Measurements from ENCODE around the gene MYO18B.

Gene MYO18B

DNA sequence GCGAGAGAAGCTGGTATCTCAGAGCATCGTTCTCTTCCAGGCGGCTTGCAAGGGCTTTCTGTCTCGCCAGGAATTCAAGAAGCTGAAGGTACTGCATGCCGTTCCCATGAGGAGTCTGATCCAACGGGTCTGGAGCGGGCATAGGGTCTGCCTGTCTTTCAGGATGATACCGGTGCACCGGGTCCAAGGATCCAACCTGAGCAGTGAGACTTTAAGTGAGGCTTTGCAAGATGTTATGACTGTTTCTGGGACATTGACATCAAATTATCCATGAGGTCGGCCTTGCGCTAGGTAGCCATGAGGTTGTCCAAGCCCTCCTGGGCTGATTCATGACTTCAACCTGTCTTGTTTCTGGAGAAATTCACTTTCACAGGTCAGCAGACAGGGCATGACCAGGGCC, 132.3 kb downstream of the MYO18B start:
- no peak for DNase-seq

DNA sequence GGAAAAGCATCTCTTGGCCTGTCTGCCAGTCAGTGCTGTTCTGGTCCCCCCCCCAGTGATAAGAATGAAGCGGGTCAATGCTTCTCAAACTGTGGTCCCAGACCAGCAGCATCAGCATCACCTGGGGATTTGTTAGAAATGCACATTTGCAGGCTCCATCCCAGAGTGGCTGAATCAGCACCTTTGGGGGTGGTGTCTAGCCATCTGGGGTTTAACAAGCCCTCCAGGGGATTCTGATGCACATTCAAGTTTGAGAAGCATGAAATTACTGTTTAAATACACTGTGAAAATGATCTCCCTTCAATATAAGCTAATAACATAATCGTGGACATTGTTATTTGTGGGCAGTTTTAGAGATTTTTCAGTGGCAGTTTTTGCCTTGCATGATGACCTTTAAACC, 133.5 kb downstream of the MYO18B start:
- no peak for DNase-seq

DNA sequence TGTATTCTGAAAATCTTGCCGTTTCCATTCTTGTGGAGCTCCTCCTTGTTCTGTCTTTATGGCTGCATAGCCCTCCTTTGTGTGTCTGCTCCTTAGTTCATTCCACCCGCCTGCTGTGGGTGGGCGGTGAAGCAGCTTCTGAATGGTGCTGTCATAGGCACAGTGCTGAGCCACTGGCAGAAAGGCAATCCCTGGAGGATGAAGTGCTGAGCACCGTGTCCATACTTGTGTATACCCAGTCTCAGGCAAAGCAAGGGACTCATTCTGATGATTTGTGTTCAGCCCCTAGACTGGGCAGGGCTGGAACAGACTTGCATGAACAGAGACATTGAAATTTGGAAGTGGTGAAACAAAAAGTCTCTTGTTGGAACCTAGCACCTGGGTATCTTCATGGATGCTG, 134.9 kb downstream of the MYO18B start:
- no peak for DNase-seq

DNA sequence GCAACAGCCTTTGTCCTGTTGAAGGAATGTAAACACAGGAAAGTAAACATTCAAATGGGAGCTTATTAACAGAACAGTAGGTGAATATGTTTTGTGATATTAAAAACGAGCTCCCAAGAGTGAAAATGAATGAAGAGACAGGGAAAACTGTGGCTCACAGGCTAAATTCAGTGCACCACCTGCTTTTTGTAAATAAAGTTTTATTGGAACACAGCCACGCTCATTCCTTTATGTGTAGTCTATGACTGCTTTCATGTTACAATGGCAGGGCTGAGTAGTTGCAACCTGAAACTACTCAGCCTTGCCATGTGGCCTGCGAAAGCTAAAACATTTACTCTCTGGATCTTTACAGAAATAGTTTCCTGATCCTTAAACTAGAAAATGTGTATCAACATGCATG, 136.9 kb downstream of the MYO18B start:
- DNase-seq, result no peak

DNA sequence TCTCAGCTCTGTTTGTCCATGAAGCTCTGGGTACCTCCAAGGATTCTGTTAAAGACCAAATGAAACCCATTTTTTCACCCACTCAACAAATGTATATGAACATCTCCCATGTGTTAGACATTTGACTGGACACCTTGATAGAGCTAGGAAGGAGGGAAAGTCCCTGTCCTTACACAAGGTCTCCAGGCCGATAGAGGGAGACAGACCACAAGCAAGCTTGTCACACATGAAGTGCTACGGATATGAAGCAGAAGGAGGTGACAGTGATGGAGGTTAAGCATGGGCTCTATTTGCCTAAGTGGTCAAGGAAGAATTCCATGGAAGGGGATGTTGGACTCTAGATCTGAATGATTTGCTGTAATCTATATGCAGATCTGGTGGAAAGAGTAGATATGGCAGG, 138.5 kb downstream of the MYO18B start:
- DNase-seq, result no peak

DNA sequence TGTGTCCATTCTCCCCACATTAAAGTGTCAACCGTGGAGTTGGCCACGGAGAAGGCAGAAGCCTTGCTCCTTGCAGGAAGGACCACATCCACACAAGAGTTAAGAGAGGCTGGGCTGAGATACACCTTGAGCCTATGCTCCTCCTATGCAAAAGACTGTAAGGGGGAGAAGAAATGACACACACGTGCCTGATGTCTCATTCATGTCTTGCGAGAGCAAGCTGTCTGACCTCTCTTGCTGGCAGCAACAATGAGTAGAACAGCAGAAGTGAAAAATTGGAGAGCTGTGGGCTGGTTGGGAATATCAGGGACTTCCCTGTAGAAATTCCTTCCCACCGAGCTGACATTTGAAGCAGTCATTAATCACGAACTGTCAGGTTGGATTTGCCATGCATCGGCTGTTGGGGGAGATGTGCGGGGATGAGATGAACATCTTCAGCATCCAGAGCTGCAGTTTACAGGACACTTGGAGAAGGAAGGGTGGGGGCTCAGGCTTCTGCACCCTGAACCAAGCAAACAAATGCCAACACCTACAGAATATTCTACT, 139.3 kb downstream of the MYO18B start:
- DNase-seq, result no peak

DNA sequence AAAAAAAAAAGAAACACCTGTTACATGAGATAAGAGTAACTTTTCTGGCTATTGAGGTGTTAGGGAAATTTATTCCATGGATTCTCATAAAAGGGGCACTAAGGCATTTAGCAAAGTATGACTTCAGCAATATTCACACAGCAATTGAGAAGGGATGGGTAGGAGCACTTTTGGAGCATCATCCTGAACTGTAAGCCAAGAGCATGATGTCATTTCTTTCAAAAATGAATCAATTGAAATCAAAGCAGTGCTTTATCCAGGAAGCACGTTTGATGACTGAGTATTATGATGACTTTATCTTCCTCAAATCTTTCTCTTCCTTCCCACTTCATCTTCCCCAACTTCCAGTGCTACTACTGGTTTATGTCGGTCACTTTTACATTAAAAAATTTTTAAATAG, 140.4 kb downstream of the MYO18B start:
- DNase-seq, result no peak

DNA sequence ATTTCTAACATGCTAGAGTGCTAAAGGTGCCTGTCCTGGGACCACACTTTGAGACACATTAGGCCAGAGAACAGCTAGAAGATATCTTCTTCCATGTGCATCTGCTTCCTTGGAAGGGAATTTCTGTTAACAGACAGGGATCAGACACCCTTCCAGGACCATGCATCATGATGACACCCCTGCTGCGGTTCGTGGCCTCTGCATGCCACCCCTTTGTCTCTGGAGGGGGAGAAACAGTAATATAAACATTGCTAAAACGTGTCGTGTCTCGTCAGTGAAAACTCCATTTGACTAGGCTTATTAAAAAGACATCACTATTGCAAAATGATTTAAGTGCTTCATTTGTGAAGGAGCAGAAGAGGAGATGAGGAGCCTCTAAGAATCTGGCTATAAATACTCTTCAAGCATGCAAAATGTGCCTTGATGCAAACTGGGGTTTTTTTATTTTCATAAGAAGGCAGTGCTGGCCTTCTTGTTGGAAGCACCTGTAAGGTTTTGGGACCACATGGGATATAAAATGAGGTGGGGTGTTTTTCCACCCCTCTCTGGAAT, 141.6 kb downstream of the MYO18B start:
- DNase-seq, result no peak

DNA sequence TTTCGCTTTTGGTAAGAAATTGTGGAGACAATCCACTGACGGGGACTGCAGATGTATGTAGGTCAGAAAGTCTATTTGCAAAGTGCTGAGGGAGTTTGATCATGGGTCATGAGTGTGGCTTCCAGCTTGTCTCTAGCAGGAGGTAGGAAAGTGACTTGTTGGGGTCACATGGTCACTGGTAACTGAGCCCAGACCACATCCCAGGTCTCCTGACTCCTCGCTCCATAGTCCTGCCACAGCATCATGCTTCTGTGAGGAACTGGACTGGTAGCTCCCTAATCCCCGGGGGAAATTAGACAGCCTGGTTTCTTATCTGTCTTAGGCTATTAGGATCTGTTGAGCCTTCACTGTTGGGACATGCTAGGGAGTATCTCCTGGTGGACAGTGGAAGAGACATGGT, 142.1 kb downstream of the MYO18B start:
- no peak for DNase-seq

DNA sequence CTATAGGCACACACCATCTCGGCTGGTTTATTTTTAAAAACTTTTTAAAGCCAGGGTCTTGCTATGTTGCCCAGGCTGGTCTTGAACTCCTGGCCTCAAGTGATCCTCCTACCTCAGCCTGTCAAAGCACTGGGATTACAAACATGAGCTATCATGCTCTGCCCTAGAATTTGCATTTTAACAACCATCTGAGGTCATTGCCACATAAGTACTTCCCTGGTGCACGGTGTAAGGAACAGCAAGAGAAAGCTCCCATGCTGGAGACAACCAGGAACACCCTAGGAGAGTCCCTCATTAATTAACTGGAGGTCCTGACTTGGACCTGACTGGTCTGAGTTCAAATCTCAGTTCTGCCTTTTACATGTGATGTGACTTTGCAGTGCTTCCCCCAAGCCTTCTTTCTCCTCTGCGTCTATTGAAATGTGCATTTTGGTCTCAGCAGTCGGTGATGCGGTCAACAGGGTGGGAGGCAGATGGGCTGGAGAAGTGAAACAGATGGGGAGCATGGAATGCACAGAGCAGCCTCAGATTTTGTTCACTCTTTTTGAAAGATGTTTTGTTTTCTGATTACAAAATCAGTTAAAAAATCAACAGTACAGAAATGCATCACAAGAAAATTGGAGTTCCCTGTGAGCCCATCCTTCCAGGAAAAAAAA, 146.5 kb downstream of the MYO18B start:
- no peak for DNase-seq

DNA sequence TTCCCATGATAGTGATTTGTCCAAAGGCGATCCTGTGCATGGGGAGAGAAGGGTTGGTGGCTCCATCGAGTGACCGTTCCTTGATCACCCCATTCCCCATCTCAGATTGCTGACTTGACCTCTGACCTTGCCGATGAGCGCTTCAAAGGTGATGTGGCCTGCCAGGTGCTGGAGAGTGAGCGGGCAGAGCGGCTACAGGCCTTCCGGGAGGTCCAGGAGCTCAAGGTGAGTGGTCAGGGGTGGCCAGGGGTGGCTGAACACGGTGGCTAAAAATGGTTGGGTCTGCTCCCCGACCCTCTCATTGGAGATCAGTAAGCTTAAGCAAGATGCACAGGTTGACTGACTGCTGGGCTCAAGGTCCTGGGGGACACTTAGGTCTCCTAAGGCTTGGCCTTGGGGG, 148.7 kb downstream of the MYO18B start:
- no peak for DNase-seq

DNA sequence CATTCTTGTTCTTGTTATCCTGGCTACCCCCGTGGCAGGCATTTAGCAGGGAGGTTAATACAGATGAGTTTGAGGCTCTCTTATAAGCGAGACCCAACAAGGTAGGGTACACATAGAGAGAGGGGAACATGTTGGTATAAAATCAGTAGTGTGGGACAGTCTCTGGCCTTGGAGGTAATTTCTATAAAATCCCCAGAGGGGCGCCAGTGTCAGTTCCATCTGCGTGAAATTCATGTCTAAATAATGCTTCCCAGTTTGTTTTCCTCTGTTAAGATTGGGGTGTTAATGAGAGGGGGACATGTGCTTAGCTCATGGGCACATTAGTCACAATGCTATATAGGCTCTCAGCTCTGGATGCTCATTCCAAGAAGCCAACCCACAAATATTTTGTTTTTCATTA, 150.7 kb downstream of the MYO18B start:
- DNase-seq, result no peak

DNA sequence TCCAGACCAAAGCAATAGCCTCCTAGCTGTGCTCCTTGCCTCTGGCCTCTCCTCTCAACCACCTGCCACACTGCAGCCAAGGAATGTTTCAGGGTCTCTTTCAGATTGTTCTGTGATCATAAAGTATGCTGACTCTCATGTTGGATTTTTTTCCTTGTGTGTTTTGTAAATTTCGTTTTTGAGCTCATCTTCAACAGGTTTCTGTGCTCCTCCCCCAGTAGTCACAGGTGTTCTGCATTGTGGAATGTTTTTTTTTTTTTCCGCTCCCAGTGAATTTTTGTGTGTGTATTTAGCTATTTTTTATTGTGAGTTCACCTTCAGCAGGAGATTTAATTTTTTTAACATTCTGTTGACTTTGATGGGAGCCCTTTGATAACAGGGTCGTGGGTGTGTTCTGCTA, 153.7 kb downstream of the MYO18B start:
- DNase-seq, result no peak

DNA sequence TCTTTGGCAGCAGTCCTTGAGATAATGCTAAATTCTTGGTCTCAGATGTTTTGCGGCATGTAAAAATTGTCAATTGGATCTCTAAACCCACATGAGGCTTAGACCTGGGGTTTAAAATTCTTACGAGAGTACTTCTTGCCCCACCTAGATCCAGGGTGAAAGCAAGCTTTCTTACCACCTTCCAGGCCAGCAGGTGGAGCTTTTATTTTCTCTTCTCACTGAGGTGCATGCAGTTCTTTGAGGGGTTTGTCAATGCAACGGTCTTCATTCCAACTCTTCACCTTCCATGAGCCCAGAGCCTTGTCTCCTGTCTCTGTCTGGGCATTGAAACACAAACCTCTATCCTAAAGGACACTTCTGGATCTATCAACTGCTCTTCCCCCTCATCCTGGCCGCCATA, 154.1 kb downstream of the MYO18B start:
- DNase-seq, result no peak

DNA sequence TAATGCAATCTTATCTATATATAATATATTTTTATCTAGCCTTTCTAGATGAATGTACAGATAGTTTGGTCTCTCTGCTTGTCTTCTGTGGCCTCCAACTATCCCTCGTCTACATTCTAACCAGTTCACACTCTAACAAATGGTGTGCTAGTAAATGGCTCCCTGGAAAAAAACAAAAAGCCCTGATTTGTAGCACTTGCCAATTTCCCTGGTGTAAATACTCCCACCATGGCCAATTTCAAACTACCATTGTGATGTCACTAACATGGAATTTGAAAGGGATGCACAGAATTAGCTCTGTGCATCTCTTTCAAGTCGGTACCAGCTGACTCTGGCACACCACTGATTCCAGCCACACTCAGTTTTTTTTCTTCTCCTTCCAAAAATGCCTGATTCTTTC, 154.6 kb downstream of the MYO18B start:
- no peak for DNase-seq

DNA sequence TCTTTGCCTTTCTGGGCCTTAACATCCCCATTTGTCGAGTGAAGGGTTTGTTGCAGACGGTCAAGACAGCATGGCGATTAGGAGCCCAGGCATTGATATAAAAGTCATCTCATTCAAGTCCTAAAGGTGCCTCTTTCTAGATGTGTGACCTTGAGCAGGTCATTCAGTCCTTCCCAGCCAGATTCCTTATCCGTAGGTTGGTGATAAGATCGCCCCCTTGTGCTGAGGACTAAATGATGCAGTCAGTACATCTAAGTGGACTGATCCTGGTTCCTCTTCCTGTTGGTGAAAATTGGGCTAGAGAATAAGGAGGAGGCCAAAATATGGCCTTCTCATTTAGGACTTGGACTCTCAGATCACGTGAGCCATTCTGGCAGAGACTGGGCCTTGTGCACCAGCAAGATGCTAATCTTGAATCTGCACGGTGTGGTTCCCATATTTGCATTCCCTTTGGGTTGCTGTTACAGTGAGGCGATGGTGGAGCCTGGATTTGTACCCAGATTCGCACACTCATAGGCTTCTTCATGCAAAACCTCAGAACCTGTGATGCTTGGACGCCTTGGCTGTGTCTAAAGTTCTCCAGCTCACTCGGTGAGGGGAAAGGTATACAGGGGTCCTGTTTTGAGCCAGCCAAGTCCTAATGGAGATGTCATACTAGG, 156.8 kb downstream of the MYO18B start:
- DNase-seq, result no peak

DNA sequence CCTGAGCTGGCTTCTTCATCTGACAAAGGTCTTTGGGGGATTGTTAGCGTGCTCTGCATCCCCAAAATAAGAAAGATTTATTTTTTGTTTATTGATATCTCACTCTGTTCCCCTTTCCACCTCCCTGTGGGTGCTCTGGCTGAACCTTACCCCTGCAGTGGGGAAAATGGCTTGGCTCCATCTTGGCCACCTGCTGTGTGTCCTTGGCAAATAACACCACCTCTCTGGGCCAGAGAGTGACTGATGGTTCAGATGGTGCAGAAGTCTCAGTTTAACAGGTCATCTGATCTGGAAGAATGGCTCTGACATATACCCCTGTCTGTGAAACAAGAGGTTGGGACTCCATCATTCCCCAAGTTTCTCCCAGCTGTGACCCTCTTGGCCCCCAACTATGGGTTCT, 157.6 kb downstream of the MYO18B start:
- no peak for DNase-seq

DNA sequence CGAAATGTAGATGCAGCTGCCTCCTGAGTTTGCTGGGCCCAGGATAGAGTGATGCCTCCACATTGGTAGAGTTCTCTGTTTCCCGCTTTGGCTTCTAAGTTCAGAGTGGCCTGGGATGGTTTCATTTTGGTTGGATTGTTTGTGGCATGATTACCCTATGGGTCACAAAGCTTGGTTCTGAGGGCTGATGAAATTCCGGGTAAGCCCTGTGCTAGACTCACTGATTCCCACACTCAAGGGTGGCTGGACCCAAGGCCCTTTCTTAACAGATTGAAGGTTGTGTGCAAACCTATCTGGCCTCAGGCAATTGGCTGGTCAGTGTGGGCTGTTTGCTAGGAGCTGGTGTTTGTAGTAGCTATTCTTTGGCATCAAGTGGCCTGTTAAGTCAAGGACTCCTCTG, 158.4 kb downstream of the MYO18B start:
- no peak for DNase-seq

DNA sequence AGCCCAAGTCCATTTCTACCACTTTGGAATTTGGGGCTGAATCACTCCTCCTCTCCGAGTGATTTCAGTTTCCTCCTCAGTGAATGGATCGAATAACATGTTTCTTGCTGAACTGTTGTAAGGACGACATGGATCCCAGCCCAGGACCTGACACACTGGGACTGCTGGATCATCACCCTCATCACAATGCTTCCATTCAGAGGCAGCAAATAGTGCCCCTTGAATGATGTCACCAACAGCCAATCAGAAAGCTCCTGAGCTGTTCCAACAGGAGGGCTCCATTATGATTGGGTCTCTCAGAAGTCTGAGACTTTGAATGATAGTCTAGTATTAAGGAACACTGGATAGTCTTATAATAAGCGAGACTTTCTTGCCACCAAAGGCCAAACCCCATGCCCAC, 158.9 kb downstream of the MYO18B start:
- DNase-seq, result no peak

DNA sequence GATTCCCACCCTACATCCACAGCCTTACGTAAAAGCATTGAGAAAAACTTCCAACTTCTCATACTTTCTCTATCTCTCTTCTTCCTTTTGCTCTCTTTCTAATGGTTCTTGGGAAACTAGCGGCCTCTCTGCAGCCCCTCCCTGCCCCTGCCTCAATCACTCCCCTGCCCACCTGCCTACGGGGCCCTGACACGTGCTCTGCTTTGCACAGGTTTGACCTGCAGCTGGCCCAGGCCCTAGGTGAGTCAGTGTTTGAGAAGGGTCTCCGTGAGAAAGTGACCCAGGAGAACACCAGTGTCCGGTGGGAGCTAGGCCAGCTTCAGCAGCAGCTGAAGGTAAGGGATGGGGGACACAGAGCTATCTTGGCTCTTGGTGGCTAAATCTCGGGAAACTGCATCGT, 160.4 kb downstream of the MYO18B start:
- no peak for DNase-seq

DNA sequence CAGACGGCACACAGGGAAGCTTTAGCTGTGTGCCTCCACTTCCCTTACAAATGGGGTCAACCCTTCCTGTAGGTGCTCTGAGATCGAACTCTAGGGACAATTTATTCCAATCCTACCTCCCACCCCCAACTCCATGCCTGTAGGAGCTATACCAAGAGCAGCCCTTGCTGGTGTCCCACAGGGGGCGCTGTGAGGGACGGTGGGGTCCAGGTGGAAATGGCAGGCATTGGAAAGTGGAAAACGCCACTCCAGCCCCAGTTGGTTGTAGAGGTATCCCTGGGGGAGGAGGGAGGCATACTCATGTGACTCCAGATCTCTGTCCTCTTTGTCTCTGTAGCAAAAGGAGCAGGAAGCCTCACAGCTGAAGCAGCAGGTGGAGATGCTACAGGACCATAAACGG, 161.3 kb downstream of the MYO18B start:
- DNase-seq, result no peak

DNA sequence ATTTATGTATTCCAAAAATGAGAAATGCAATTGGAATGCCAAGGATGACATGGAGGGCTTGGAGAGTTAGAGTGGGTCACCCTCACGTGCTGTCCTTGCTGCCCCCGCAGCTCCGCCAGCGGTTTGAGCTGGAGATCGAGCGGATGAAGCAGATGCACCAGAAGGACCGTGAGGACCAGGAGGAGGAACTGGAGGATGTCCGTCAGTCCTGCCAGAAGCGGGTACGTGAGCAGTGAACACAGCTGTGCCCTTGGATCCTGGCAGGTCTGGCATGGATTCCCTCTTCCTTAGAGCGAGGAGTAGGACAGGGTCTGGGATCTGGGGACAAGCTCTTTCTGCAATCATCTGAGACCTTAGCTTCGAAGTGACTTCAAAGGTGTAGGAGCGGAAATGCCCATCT, 166.2 kb downstream of the MYO18B start:
- DNase-seq, result no peak

DNA sequence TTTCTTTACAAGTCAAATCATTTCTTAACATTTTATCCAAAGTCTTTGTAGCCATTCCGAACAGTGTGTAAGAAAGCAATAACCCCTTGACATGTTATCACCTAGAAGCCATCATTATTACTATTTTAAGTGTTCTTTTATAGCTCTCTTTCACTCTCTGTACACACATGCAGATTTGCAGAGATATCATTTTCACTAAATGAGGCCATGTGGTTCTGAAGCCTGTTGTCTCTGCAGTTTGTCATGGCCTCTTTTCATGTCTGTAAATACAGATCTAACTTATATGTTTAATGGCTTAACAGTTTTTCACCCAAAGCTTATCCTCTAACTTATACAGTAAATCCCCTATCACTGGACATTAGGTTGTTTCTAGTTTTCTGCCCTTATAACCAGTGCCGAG, 166.8 kb downstream of the MYO18B start:
- DNase-seq, result no peak

DNA sequence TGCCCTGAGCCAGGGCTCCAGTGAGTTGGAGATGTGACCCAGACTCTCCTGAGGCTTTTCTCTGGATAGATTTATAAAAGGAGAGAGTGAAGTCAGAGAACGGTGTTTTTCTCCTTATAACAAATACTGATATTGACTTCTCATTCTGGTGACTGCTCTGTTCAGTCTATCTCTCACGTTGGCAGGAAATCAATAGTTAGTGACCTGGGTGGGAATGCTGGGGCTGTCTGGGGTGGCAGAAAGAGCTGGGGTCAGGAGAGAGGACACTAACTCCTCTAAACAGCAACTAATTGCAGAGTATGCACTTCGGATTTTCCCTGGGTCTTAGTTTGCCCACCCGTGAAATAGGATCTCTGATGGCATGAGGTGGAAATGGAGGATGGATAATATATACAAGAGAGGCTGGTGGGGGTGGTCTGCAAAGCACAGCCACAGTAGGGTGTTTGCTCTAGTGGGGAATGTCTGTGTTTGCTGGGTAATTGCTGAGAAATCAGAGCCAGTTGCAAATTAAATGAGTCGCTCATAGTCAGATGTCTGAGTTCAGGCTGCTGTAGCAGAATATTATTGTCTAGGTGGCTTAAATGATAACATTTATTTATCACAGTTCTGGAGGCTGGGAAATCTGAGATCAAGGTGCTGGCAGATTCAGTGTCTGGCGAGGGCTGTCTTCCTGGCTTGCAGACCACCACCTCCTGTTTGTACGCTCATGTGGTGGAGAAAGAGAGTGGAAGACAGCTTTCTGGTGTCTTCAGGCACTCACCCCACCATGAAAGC, 167.8 kb downstream of the MYO18B start:
- DNase-seq, result no peak

Data from bone marrow (tissue), 2 donors.